OCI-LY7 (cell line): ENCODE data around the gene SHROOM3. TPM values are rescaled to one million over a fixed set of nuclear protein-coding genes. Genes with fewer than 3 reads are reported as not detected.

Source experiments
- BruUV-seq: library from RNA; stranded (reverse); fragments of 400-500 nt; replicated peaks from 2 replicates; lab custom pipeline; 2021; lab: Mats Ljungman, UMichigan
- CTCF ChIA-PET: fragments of 300-600 bp; sonication (Branson Sonifier 250); formaldehyde crosslinking; loops from one replicate; lab custom pipeline; 2022; ENCODE audit warnings: antibody characterized with exemption; ENCODE audit not compliant: unreplicated experiment; lab: Charles Lee
- POLR2A ChIA-PET: fragments of 300-600 bp; sonication (Branson Sonifier 250); formaldehyde crosslinking; loops from one replicate; lab custom pipeline; 2022; ENCODE audit warnings: antibody characterized with exemption; lab: Charles Lee
- DNase-seq: peaks from one replicate; pipeline ENCODE4 v3.0.0-alpha.2; 2015; ENCODE audit warnings: low spot score
- H2AFZ ChIP-seq: fragments of 200-600 bp; sonication (generic), shearing (Covaris generic); 2 replicates; pipeline ENCODE4 v1.6.1; 2014; ENCODE audit warnings: mild to moderate bottlenecking, antibody characterized with exemption, low read length, moderate library complexity
- H3K27ac ChIP-seq: fragments of 200-600 bp; sonication (generic); 2 replicates; pipeline ENCODE4 v1.5.1; 2014; ENCODE audit warnings: mixed run types, low read depth, mild to moderate bottlenecking, moderate library complexity, low read length, inconsistent platforms; ENCODE audit not compliant: poor library complexity, severe bottlenecking
- H3K36me3 ChIP-seq: fragments of 200-600 bp; sonication (generic); 2 replicates; pipeline ENCODE4 v1.6.1; 2014; ENCODE audit warnings: mild to moderate bottlenecking, antibody characterized with exemption, low read length, moderate library complexity, mixed read lengths; ENCODE audit not compliant: insufficient read depth
- H3K4me1 ChIP-seq: fragments of 200-600 bp; sonication (generic); 2 replicates; pipeline ENCODE4 v1.5.1; 2014; ENCODE audit warnings: mild to moderate bottlenecking, low read length; ENCODE audit not compliant: insufficient read depth, poor library complexity, severe bottlenecking
- H3K4me2 ChIP-seq: fragments of 200-600 bp; sonication (generic); 2 replicates; pipeline ENCODE4 v1.6.1; 2014; ENCODE audit warnings: mild to moderate bottlenecking, low read length
- H3K4me3 ChIP-seq: fragments of 200-600 bp; sonication (generic); 2 replicates; pipeline ENCODE4 v1.5.1; 2014; ENCODE audit warnings: mild to moderate bottlenecking, low read depth, low read length; ENCODE audit not compliant: poor library complexity, severe bottlenecking
- H3K79me2 ChIP-seq: fragments of 200-600 bp; sonication (generic); 2 replicates; pipeline ENCODE4 v1.6.1; 2016; ENCODE audit warnings: low read depth, mild to moderate bottlenecking, low read length, moderate library complexity, mixed read lengths; ENCODE audit not compliant: insufficient read depth
- H3K9me2 ChIP-seq: fragments of 200-600 bp; sonication (generic); 2 replicates; pipeline ENCODE4 v1.6.1; 2016; ENCODE audit warnings: mild to moderate bottlenecking, low read length, mixed read lengths; ENCODE audit not compliant: insufficient read depth
- H3K9me3 ChIP-seq: fragments of 200-600 bp; sonication (generic); 2 replicates; pipeline ENCODE4 v1.6.1; 2014; ENCODE audit warnings: mild to moderate bottlenecking, mixed run types, low read length, mixed read lengths
- H4K20me1 ChIP-seq: fragments of 200-600 bp; sonication (generic); 2 replicates; pipeline ENCODE4 v1.6.1; 2014; ENCODE audit warnings: mild to moderate bottlenecking, antibody characterized with exemption, low read length, moderate library complexity, mixed read lengths; ENCODE audit not compliant: insufficient read depth
- CTCF ChIP-seq: fragments of 200-600 bp; sonication (generic); conservative IDR thresholded peaks from 2 replicates; pipeline ENCODE4 v1.5.1; 2014; ENCODE audit warnings: mild to moderate bottlenecking, antibody characterized with exemption, low read length, moderate library complexity, mixed read lengths
- EZH2phosphoT487 ChIP-seq: fragments of 200-600 bp; sonication (generic); IDR thresholded peaks from 2 replicates; pipeline ENCODE4 v1.6.1; 2018; ENCODE audit warnings: low read depth, borderline replicate concordance, mild to moderate bottlenecking, mixed run types, antibody characterized with exemption, low read length, moderate library complexity, mixed read lengths
- intact Hi-C: fragments of 100-400 bp; cut with micrococcal nuclease; formaldehyde crosslinking; loops from one replicate; pipeline ENCODE4 v1.10.0; 2022; ENCODE audit not compliant: unreplicated experiment
- total RNA-seq, 2 experiments: library from RNA; depleted of rRNA in 1 of 2; stranded (reverse); fragments of >200 nt in 1 of 2; shearing (Covaris generic) in 1 of 2; gene quantifications; 2 replicates each; pipeline ENCODE4 v1.2.3, GENCODE V29; 2014 to 2022

Gene SHROOM3
- total RNA-seq, 2 experiments from 2014 or later, result not detected

GRCh38 chr4:76680952-76681351 lies 245.9 kb downstream of the SHROOM3 start:
- DNase-seq, result no peak
- no peaks in the 10 kb centered on the region for H3K79me2 ChIP-seq
- H3K9me2 ChIP-seq, result no peaks in the 10 kb centered on the region
- no peak for TF ChIP-seq EZH2phosphoT487
- TF ChIP-seq CTCF, result no peak; the same call in 1 of the 2 replicates
- no peaks in the 10 kb centered on the region for H3K9me3 ChIP-seq
- no peak overlapping the region for H2AFZ ChIP-seq
- H3K4me1 ChIP-seq, result no peaks in the 10 kb centered on the region
- H3K27ac ChIP-seq, result no peak overlapping the region
- H4K20me1 ChIP-seq, result no peaks in the 10 kb centered on the region
- H3K4me3 ChIP-seq, result no peak overlapping the region
- ChIA-PET POLR2A (no interaction called here), CTCF (interaction anchor here (0.6 kb wide), 1 partner anchor 1307 kb away, joined by 3 read pairs; no protein-coding TSS in a partner anchor)
- intact Hi-C loops, result no loop called here
- BruUV-seq, result no TSS peak
- no peak overlapping the region for H3K4me2 ChIP-seq
- no peaks in the 10 kb centered on the region for H3K36me3 ChIP-seq

GRCh38 chr4:76681996-76682395 lies 247.0 kb downstream of the SHROOM3 start:
- intact Hi-C loops, result no loop called here
- Histone ChIP-seq H3K27ac (no peak overlapping the region), H3K4me1 (no peaks in the 10 kb centered on the region), H2AFZ (no peak overlapping the region), H3K9me3 (no peaks in the 10 kb centered on the region), H3K4me3 (no peak overlapping the region), H3K79me2 (no peaks in the 10 kb centered on the region), H4K20me1 (no peaks in the 10 kb centered on the region), H3K9me2 (no peaks in the 10 kb centered on the region), H3K36me3 (no peaks in the 10 kb centered on the region), H3K4me2 (no peak overlapping the region)
- BruUV-seq, result no TSS peak
- CTCF ChIA-PET, result no interaction called here
- no peak for DNase-seq
- no peak for TF ChIP-seq CTCF
- TF ChIP-seq EZH2phosphoT487, result no peak
- POLR2A ChIA-PET, result no interaction called here

- Histone ChIP-seq H2AFZ (no peak overlapping the region), H3K9me3 (no peaks in the 10 kb centered on the region), H3K4me3 (no peak overlapping the region), H3K36me3 (no peaks in the 10 kb centered on the region), H3K4me1 (no peaks in the 10 kb centered on the region), H3K9me2 (no peaks in the 10 kb centered on the region), H3K79me2 (no peaks in the 10 kb centered on the region), H3K4me2 (no peak overlapping the region), H3K27ac (no peak overlapping the region), H4K20me1 (no peaks in the 10 kb centered on the region)
- TF ChIP-seq CTCF, result no peak
- TF ChIP-seq EZH2phosphoT487, result no peak
- intact Hi-C loops, result no loop called here
- no peak for DNase-seq
- no TSS peak for BruUV-seq
- ChIA-PET CTCF (no interaction called here), POLR2A (interaction anchor here (0.7 kb wide), 1 partner anchor 78 kb away, joined by 3 read pairs; no protein-coding TSS in a partner anchor)
Measured at GRCh38 chr4:76683144-76683543, 248.1 kb downstream of the SHROOM3 start.
